Vagina (tissue), 2 donors: ENCODE measurements around the gene COQ8A. TPM values are rescaled to one million over a fixed set of nuclear protein-coding genes. Genes with fewer than 3 reads are reported as not detected.

Source experiments
- DNase-seq, 2 donors: peaks; one replicate each; pipeline ENCODE4 v3.0.0-alpha.2; 2017; ENCODE audit errors: extremely low spot score in 2 of 2
- H3K27ac ChIP-seq: fragments of 200-600 bp; sonication (generic); one replicate; pipeline ENCODE4 v1.5.1; 2019
- H3K27me3 ChIP-seq: fragments of 200-600 bp; sonication (generic); one replicate; pipeline ENCODE4 v1.5.1; 2019
- H3K36me3 ChIP-seq, 2 donors: fragments of 200-600 bp; sonication (generic); one replicate each; pipeline ENCODE4 v1.5.1; 2017 to 2019
- H3K4me1 ChIP-seq: fragments of 200-600 bp; sonication (generic); one replicate; pipeline ENCODE4 v1.5.1; 2019
- H3K4me3 ChIP-seq, 2 donors: fragments of 200-600 bp; sonication (generic); 1 replicate in 1 of 2; 2 replicates in 1 of 2; pipeline ENCODE4 v1.5.1; 2016 to 2019
- H3K9me3 ChIP-seq: fragments of 200-600 bp; sonication (generic); one replicate; pipeline ENCODE4 v1.5.1; 2019
- CTCF ChIP-seq, 3 experiments: fragments of 450-650 bp in 2 of 3; fragments of 200-600 bp in 1 of 3; sonication (generic) in 1 of 3; IDR thresholded peaks; one replicate each; pipeline ENCODE4 v1.5.1; 2017 to 2019; ENCODE audit warnings: antibody characterized with exemption in 3 of 3, mild to moderate bottlenecking in 2 of 3, moderate library complexity in 2 of 3
- POLR2A ChIP-seq, 2 donors: fragments of 450-650 bp; IDR thresholded peaks; one replicate each; pipeline ENCODE4 v1.6.1; 2017; ENCODE audit warnings: antibody characterized with exemption in 2 of 2, mild to moderate bottlenecking in 2 of 2, moderate library complexity in 2 of 2
- POLR2AphosphoS5 ChIP-seq, 2 donors: sonication (generic); formaldehyde crosslinking; IDR thresholded peaks; one replicate each; pipeline ENCODE4 v1.9.0; 2017; ENCODE audit warnings: antibody characterized with exemption in 2 of 2, mild to moderate bottlenecking in 2 of 2, low read depth in 1 of 2; ENCODE audit not compliant: insufficient read depth in 1 of 2
- intact Hi-C: fragments of 100-400 bp; cut with DNase I; formaldehyde crosslinking; loops from one replicate; pipeline ENCODE4 v1.15.1; 2023
- total RNA-seq: library from RNA; depleted of rRNA; stranded (reverse); fragments of >200 nt; gene quantifications from one replicate; pipeline ENCODE4 v1.2.3, GENCODE V29; 2016

Gene COQ8A
- total RNA-seq, 1 donor from 2014 or later: 44.9 TPM

- intact Hi-C loops: no loop called here
- H3K27ac ChIP-seq: no peak overlapping the region
- peaks cover 0 to 3% of the 10 kb centered on the region in 2 donors for H3K36me3 ChIP-seq
- H3K27me3 ChIP-seq: no peaks in the 10 kb centered on the region
- H3K4me1 ChIP-seq: peaks cover 25% of the 10 kb centered on the region
- H3K4me3 ChIP-seq: no peak overlapping the region
- DNase-seq: no peak
- H3K9me3 ChIP-seq: no peaks in the 10 kb centered on the region
- TF ChIP-seq POLR2AphosphoS5 (IDR thresholded peaks at IDR 0.05; ENCODE audit: insufficient read depth in 1 of 2, low read depth in 1 of 2): no peak
- TF ChIP-seq CTCF (IDR thresholded peaks at IDR 0.05): no peak
- no peak for TF ChIP-seq POLR2A (IDR thresholded peaks at IDR 0.05)
Measured at GRCh38 chr1:226976978-226977642, 37.0 kb downstream of the COQ8A start.

- no peak overlapping the region for H3K4me3 ChIP-seq
- H3K4me1 ChIP-seq: peaks cover 24% of the 10 kb centered on the region
- intact Hi-C loops: no loop called here
- no peak overlapping the region for H3K27ac ChIP-seq
- DNase-seq: no peak
- peaks cover 0 to 10% of the 10 kb centered on the region in 2 donors for H3K36me3 ChIP-seq
- H3K9me3 ChIP-seq: no peaks in the 10 kb centered on the region
- no peaks in the 10 kb centered on the region for H3K27me3 ChIP-seq
- no peak for TF ChIP-seq POLR2AphosphoS5 (IDR thresholded peaks at IDR 0.05; ENCODE audit: insufficient read depth in 1 of 2, low read depth in 1 of 2)
- TF ChIP-seq POLR2A (IDR thresholded peaks at IDR 0.05): no peak
- TF ChIP-seq CTCF (IDR thresholded peaks at IDR 0.05): no peak
Measured at GRCh38 chr1:226977643-226978431, 37.7 kb downstream of the COQ8A start.

- H3K4me3 ChIP-seq: no peak overlapping the region
- intact Hi-C loops: no loop called here
- no peak for TF ChIP-seq POLR2AphosphoS5 (IDR thresholded peaks at IDR 0.05; ENCODE audit: insufficient read depth in 1 of 2, low read depth in 1 of 2)
- TF ChIP-seq CTCF (IDR thresholded peaks at IDR 0.05): no peak
- TF ChIP-seq POLR2A (IDR thresholded peaks at IDR 0.05): no peak
- no peak overlapping the region for H3K27ac ChIP-seq
- DNase-seq: no peak
- no peaks in the 10 kb centered on the region for H3K27me3 ChIP-seq
- H3K9me3 ChIP-seq: no peaks in the 10 kb centered on the region
- peaks cover 0 to 17% of the 10 kb centered on the region in 2 donors for H3K36me3 ChIP-seq
- H3K4me1 ChIP-seq: peaks cover 17% of the 10 kb centered on the region
Measured at GRCh38 chr1:226978432-226979114, 38.5 kb downstream of the COQ8A start.

- no peaks in the 10 kb centered on the region for H3K27me3 ChIP-seq
- peaks cover 0 to 17% of the 10 kb centered on the region in 2 donors for H3K36me3 ChIP-seq
- no peak overlapping the region for H3K4me3 ChIP-seq
- no peak overlapping the region for H3K27ac ChIP-seq
- H3K4me1 ChIP-seq: peaks cover 12% of the 10 kb centered on the region
- no peak for DNase-seq
- intact Hi-C loops: no loop called here
- H3K9me3 ChIP-seq: no peaks in the 10 kb centered on the region
- TF ChIP-seq POLR2A (IDR thresholded peaks at IDR 0.05) (no peak), CTCF (IDR thresholded peaks at IDR 0.05) (no peak), POLR2AphosphoS5 (IDR thresholded peaks at IDR 0.05; ENCODE audit: insufficient read depth in 1 of 2, low read depth in 1 of 2) (no peak)
Measured at GRCh38 chr1:226979115-226979516, 39.0 kb downstream of the COQ8A start.
